HG02973 (cell line): ENCODE data around the gene ZNF574.
"Not testable (repeated sequence)": the region's sequence is repeated elsewhere in the genome, so short reads cannot be mapped to it uniquely, and the experiment has no call there.

Experiments
- ATAC-seq: cut with Tn5 transposase; IDR thresholded peaks from one replicate; pipeline ENCODE4 v1.9.1; 2021; ENCODE audit warnings: moderate library complexity; ENCODE audit not compliant: unreplicated experiment

Gene ZNF574

GRCh38 chr19:42098781-42099180 lies 22.8 kb downstream of the ZNF574 start:
- ATAC-seq: no peak

- no peak for ATAC-seq
These were observed 23.5 kb downstream of the ZNF574 start for GRCh38 chr19:42099336-42099925.

GRCh38 chr19:42100241-42100640 lies 24.3 kb downstream of the ZNF574 start:
- not testable (repeated sequence) for ATAC-seq

GRCh38 chr19:42102877-42103276 lies 26.9 kb downstream of the ZNF574 start:
- no peak for ATAC-seq

- ATAC-seq: no peak
These were observed 29.4 kb downstream of the ZNF574 start for GRCh38 chr19:42105368-42105767.

- no peak for ATAC-seq
These were observed 32.8 kb downstream of the ZNF574 start for GRCh38 chr19:42108527-42109389.

- ATAC-seq: no peak
These were observed 33.9 kb downstream of the ZNF574 start for GRCh38 chr19:42109896-42110295.

GRCh38 chr19:42110658-42111057 lies 34.7 kb downstream of the ZNF574 start:
- ATAC-seq: no peak

GRCh38 chr19:42111384-42111783 lies 35.4 kb downstream of the ZNF574 start:
- ATAC-seq: no peak

GRCh38 chr19:42111811-42112210 lies 35.8 kb downstream of the ZNF574 start:
- no peak for ATAC-seq

GRCh38 chr19:42113641-42114348 lies 37.8 kb downstream of the ZNF574 start:
- ATAC-seq: no peak

- ATAC-seq: no peak
These were observed 38.4 kb downstream of the ZNF574 start for GRCh38 chr19:42114412-42114811.

- ATAC-seq: no peak
These were observed 39.3 kb downstream of the ZNF574 start for GRCh38 chr19:42115219-42115618.

- ATAC-seq: no peak
These were observed 39.7 kb downstream of the ZNF574 start for GRCh38 chr19:42115705-42116104.

GRCh38 chr19:42116308-42117075 lies 40.5 kb downstream of the ZNF574 start:
- ATAC-seq: no peak

GRCh38 chr19:42117076-42117475 lies 41.1 kb downstream of the ZNF574 start:
- ATAC-seq: no peak

- ATAC-seq: no peak
These were observed 44.5 kb downstream of the ZNF574 start for GRCh38 chr19:42120276-42120980.

- no peak for ATAC-seq
These were observed 45.2 kb downstream of the ZNF574 start for GRCh38 chr19:42121036-42121621.

GRCh38 chr19:42121656-42122069 lies 45.7 kb downstream of the ZNF574 start:
- ATAC-seq: no peak
